Activated CD8-positive, alpha-beta memory T cell treated with anti-CD3 and anti-CD28 coated beads, Interleukin-2, amount 50 U/mL, for 48 hours (primary cell): ENCODE data around the gene ZNF75A.
"Not testable (repeated sequence)": the region's sequence is repeated elsewhere in the genome, so short reads cannot be mapped to it uniquely, and the experiment has no call there.

Source experiments
- DNase-seq: peaks from one replicate; pipeline ENCODE4 v3.0.0-alpha.2; 2020

Gene ZNF75A

GRCh38 chr16:3305109-3306068 lies at the start of gene ZNF75A, which contains the start of gene TIGD7:
ZNF75A (plus strand) TSS chr16:3305497; CDS start chr16:3308429, 2,932 bp downstream.
TIGD7 (minus strand) TSS chr16:3305430; CDS start chr16:3300614, 4,816 bp downstream.
- DNase-seq, result peak; percentile 88

- DNase-seq, result no peak
These were observed 49.0 kb upstream of the ZNF75A start, which contains the start of gene MEFV for GRCh38 chr16:3256146-3256865. MEFV (minus strand) TSS chr16:3256633; CDS start chr16:3256587, 46 bp downstream.

DNA sequence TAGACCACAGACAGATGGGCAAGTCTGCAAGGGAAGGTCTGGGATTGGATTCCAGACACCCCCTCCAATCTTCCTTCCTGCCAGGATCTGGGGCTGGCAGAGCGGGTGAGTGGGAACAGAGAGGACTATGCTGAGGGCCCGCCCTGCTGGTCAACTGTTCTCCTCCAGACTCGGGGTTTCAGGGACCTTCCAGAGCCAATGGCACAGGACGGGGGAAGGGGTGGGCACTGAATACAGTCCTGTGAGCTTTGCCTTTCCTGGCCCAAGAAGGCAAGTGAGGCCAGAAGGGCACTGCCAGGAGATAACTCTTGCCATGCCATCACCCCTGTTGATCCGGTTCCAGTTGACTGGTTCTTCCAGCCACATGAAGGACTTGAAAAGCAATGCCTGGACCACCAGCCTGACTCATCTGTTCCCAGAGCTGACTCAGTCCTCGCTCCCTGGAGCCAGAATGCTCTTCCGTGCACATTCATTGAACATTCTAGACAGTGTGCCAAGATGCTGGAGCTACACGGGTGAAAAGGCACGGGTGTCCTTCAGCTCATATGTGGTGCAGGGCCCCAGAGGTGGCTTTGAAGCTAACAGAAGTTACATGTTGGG lies 48.3 kb upstream of the ZNF75A start:
- DNase-seq, result no peak

DNA sequence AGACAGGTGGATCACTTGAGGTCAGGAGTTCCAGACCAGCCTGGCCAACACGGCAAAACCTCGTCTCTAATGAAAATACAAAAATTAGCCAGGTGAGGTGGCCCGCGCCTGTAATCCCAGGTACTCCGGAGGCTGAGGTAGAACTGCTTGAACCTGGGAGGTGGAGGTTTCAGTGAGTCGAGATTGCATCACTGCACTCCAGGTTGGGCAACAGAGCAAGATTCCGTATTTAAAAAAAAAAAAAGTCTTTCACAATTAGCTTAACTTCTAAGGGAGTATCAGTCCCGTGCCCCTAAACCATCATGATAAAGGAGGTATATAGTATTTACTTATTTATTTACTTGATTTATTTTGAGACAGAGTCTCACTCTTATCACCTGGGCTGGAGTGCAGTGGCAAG lies 45.5 kb upstream of the ZNF75A start:
- DNase-seq, result no peak

DNA sequence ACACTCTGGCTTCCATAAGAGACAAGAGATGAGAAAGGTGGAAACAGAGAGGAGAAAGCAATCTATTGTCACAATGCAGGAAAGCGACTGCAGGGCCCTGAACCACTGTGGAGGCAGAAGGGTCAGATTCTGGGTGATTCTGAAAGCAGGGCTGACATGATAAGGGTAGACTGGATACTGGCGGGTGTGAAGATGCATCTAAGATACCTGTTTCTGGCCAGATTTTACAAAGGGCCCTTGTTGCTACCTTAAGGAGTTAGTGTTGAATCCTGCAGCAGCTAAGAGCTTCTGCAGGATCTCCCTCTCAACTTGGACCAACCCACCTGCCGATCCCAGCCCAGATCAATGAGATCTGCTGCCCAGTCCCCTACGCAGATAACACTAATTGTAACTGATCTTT lies 42.8 kb upstream of the ZNF75A start:
- no peak for DNase-seq

- peak; percentile 97 for DNase-seq
These were observed 40.9 kb upstream of the ZNF75A start for GRCh38 chr16:3264137-3265036.

- DNase-seq, result no peak
These were observed 38.3 kb upstream of the ZNF75A start for GRCh38 chr16:3266873-3267537.

DNA sequence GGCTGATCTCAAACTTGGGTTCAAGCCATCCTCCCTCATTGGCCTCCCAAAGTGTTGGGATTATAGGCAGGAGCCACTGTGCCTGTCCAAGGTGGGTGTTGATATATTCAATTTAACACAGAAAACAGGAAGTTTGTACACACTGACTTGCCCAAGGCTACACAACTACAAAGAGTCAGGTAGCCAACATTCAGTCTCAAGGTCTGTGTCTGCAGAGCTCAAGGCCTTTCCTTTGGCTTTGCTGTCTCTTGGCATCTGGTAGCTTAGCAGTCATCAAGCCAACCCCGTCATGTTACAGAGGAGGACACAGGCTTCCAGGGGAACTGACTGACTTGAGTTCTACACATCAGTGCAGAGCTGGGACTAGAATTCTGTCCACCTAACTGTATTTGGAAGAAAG lies 37.0 kb upstream of the ZNF75A start:
- DNase-seq, result no peak

DNA sequence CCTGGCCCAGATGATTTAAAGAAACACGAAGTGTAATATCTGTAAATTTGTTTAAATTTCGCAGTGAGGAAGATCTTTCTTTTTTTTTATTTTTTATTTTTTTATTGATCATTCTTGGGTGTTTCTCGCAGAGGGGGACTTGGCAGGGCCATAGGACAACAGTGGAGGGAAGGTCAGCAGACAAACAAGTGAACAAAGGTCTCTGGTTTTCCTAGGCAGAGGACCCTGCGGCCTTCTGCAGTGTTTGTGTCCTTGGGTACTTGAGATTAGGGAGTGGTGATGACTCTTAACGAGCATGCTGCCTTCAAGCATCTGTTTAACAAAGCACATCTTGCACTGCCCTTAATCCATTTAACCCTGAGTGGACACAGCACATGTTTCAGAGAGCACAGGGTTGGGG lies 34.6 kb upstream of the ZNF75A start:
- not testable (repeated sequence) for DNase-seq

GRCh38 chr16:3271281-3271680 lies 34.0 kb upstream of the ZNF75A start:
- not testable (repeated sequence) for DNase-seq

DNA sequence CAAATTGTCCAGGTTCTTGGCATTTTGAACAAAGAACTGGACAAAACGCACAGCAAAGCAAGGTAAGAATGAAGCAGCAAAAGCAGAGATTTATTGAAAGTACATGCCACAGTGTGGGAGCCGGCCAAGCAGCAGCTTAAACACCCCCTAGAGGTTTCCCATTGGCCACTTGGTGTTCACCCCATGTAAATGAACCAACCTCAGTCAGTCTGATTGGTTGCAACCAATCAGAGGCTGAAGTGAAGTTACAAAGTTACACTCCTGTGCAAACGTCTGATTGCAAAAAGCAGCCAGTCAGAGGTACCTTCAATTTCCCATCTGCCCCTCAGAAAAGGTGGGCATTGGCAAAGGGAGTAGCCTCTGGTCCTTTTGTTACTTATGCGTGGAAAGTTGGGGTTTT lies 30.8 kb upstream of the ZNF75A start:
- no peak for DNase-seq

GRCh38 chr16:3274947-3275346 lies 30.4 kb upstream of the ZNF75A start:
- no peak for DNase-seq

DNA sequence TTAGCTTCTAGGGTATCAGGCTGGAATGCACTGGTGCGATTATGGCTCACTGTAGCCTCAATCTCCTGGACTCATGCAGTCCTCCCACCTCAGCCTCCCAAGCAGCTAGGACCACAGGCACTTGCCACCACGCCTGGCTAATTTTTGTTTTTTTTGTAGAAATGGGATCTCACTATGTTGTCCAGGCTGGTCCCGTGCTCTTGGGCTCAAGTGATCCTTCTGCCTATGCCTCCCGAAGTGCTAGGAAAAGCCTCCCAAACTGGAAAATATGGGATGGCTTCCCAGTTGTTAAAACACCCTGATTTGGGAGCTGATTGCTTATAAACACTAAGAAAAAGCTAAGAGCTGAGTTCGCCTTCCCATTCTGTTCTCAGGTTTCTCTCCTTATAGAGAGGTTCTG lies 28.6 kb upstream of the ZNF75A start:
- DNase-seq, result no peak

DNA sequence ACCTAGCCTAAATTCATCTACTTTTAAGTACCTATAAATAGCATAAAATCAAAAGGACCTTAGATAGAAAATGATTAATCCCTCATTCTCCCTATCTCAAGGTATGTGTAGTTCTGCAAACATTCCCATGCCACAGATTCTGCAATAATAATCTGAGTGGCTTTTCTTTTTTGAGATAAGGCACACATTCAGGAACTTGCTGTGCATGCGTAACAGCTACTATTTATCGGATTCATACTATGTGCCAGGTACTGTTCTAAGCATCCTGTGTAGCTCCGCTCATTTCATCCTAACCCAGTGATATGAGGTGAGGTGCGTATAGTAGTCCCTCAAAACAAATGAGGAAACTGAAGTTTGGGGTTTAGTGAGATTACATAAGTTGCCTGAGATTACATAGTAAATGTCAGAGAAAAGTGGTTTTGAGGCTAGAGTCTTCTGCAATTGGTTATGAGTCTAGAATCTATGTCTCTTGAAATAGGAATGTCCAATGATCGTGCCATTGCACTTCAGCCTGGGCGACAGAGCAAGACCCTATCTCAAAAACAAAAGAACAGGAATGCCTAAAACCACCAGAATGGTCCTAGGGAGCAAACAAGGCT lies 24.0 kb upstream of the ZNF75A start:
- DNase-seq, result no peak

DNA sequence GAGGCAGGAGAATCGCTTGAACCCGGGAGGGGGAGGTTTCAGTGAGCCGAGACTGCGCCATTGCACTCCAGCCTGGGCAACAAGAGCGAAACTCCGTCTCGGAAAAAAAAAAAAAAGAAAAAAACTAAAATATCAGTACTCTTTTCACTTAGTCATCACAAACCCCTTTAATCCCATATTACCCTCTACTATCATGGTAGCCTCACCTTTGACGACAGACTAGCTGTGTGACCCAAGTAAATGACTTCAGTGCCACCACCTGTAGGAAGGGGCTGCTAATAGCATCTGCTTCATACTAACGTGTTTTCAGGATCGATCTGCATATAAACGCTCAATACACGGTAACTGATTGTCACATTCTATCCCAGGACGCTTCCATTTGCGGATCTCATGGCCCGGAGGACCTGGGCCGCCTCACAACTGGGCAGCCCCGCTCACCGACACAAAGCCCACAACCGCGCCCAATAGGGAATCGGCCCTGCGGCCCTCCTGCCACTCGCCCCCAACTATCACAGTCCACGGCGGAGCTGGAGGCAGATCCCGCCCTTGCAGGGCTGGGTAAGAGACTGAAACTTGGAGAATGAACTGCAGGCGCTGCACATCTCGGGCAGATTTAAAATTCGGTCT lies 23.1 kb upstream of the ZNF75A start:
- no peak for DNase-seq

GRCh38 chr16:3282730-3283542 lies 22.4 kb upstream of the ZNF75A start, which contains the start of gene ZNF263:
ZNF263 (plus strand) TSS chr16:3283491; CDS start chr16:3283819, 328 bp downstream.
- DNase-seq, result peak; percentile 94

- no peak for DNase-seq
These were observed 21.5 kb upstream of the ZNF75A start for GRCh38 chr16:3283543-3284447.

DNA sequence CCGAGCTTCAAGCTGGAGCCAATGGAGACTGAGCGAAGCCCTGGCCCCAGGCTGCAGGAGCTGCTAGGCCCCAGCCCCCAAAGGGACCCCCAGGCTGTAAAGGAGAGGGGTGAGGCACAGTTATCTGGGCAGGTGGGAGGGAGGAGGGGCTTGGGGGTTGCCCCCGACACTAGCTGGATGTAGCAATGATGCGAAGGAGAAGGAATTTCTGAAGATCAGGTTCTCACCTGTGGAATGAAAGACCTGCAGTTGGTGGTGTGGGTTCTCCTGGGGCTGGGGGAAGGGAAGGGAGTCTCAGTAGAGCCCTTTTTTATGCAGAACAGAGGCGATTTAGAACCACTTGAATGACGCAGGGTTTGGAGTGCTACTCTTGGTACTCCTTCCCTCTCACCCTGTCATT lies 20.2 kb upstream of the ZNF75A start:
- DNase-seq, result no peak
